GM18502 (cell line): ENCODE data around the gene EPS15.
"Not testable (repeated sequence)": the region's sequence is repeated elsewhere in the genome, so short reads cannot be mapped to it uniquely, and the experiment has no call there.

Experiments used
- ATAC-seq: cut with Tn5 transposase; IDR thresholded peaks from one replicate; pipeline ENCODE4 v1.9.1; 2021; ENCODE audit warnings: mild to moderate bottlenecking; ENCODE audit not compliant: unreplicated experiment, poor library complexity

The EPS15 gene

GRCh38 chr1:51482881-51483280 lies 36.2 kb downstream of the EPS15 start:
- no peak for ATAC-seq

GRCh38 chr1:51474832-51475620 lies 44.0 kb downstream of the EPS15 start:
- not testable (repeated sequence) for ATAC-seq

GRCh38 chr1:51473331-51474115 lies 45.5 kb downstream of the EPS15 start:
- no peak for ATAC-seq

GRCh38 chr1:51472359-51472758 lies 46.7 kb downstream of the EPS15 start:
- ATAC-seq = no peak

- ATAC-seq = no peak
Measured at GRCh38 chr1:51469518-51469917, 49.5 kb downstream of the EPS15 start.

- ATAC-seq = no peak
Measured at GRCh38 chr1:51464828-51465227, 54.2 kb downstream of the EPS15 start.

GRCh38 chr1:51463561-51463960 lies 55.5 kb downstream of the EPS15 start:
- no peak for ATAC-seq

- not testable (repeated sequence) for ATAC-seq
Measured at GRCh38 chr1:51462289-51462688, 56.8 kb downstream of the EPS15 start.

- no peak for ATAC-seq
Measured at GRCh38 chr1:51454554-51454953, 64.5 kb downstream of the EPS15 start.

GRCh38 chr1:51453010-51453409 lies 66.1 kb downstream of the EPS15 start:
- no peak for ATAC-seq

- ATAC-seq = not testable (repeated sequence)
Measured at GRCh38 chr1:51448844-51449454, 70.1 kb downstream of the EPS15 start.

- ATAC-seq = no peak
Measured at GRCh38 chr1:51445351-51446090, 73.5 kb downstream of the EPS15 start.

- ATAC-seq = no peak
Measured at GRCh38 chr1:51444534-51445192, 74.4 kb downstream of the EPS15 start.

GRCh38 chr1:51444096-51444495 lies 75.0 kb downstream of the EPS15 start:
- ATAC-seq = peak; percentile 53

GRCh38 chr1:51443555-51443954 lies 75.5 kb downstream of the EPS15 start:
- no peak for ATAC-seq

- ATAC-seq = no peak
Measured at GRCh38 chr1:51442616-51443015, 76.5 kb downstream of the EPS15 start.

GRCh38 chr1:51442198-51442597 lies 76.9 kb downstream of the EPS15 start:
- ATAC-seq = no peak

- no peak for ATAC-seq
Measured at GRCh38 chr1:51439895-51440294, 79.2 kb downstream of the EPS15 start.

- ATAC-seq = no peak
Measured at GRCh38 chr1:51439053-51439452, 80.0 kb downstream of the EPS15 start.

- not testable (repeated sequence) for ATAC-seq
Measured at GRCh38 chr1:51437391-51437790, 81.7 kb downstream of the EPS15 start.
